Activated T-cell treated with anti-CD3 and anti-CD28 coated beads, Interleukin-2, amount 50 U/mL, for 72 hours (primary cell): ENCODE data around the gene ITIH1. TPM values are rescaled to one million over a fixed set of nuclear protein-coding genes. Genes with fewer than 3 reads are reported as not detected.

Source experiments
- ATAC-seq, 2 donors: fragments of 150-1000 bp; cut with Tn5 transposase; replicated peaks in 1 of 2; 2 replicates each; pipeline ENCODE4 v1.10.0; 2021; ENCODE audit warnings: moderate library complexity in 2 of 2, mild to moderate bottlenecking in 1 of 2
- DNase-seq, 2 donors: peaks; one replicate each; pipeline ENCODE4 v3.0.0; 2021 to 2022; ENCODE audit warnings: mixed read lengths in 1 of 2
- H3K27ac Mint-ChIP-seq: one replicate; pipeline ENCODE4 v1.8.0; 2022; ENCODE audit warnings: mild to moderate bottlenecking, moderate library complexity, mixed read lengths
- H3K27me3 Mint-ChIP-seq: one replicate; pipeline ENCODE4 v1.8.0; 2022; ENCODE audit warnings: low read depth, mixed read lengths
- H3K36me3 Mint-ChIP-seq, 2 donors: one replicate each; pipeline ENCODE4 v1.8.0; 2022; ENCODE audit warnings: mixed read lengths in 2 of 2, mild to moderate bottlenecking in 1 of 2; ENCODE audit not compliant: insufficient read depth in 2 of 2
- H3K4me1 Mint-ChIP-seq: one replicate; pipeline ENCODE4 v1.8.0; 2022; ENCODE audit warnings: low read depth, mixed read lengths
- H3K4me3 Mint-ChIP-seq, 2 donors: one replicate each; pipeline ENCODE4 v1.8.0; 2022; ENCODE audit warnings: mild to moderate bottlenecking in 2 of 2, mixed read lengths in 2 of 2, moderate library complexity in 2 of 2
- H3K9me3 Mint-ChIP-seq, 2 donors: one replicate each; pipeline ENCODE4 v1.8.0; 2022; ENCODE audit warnings: mixed read lengths in 2 of 2
- total RNA-seq, 2 donors: library from RNA; stranded (reverse); gene quantifications; one replicate each; pipeline ENCODE4 v1.2.3, GENCODE V29; 2022

ITIH1 gene
- total RNA-seq, 2 donors from 2014 or later: not detected

GRCh38 chr3:52836471-52836845 is 59.1 kb downstream of the ITIH1 start:
- Mint-ChIP-seq H3K9me3 (no peaks in the 10 kb centered on the region), H3K27me3 (no peaks in the 10 kb centered on the region), H3K36me3 (peaks cover 0 to 2% of the 10 kb centered on the region in 2 donors), H3K4me1 (peaks cover 14% of the 10 kb centered on the region), H3K27ac (no peak overlapping the region), H3K4me3 (no peak overlapping the region)
- no peak for DNase-seq
- ATAC-seq: no peak

- Mint-ChIP-seq H3K4me3 (no peak overlapping the region), H3K9me3 (no peaks in the 10 kb centered on the region), H3K36me3 (peaks cover 0 to 2% of the 10 kb centered on the region in 2 donors), H3K4me1 (peaks cover 13% of the 10 kb centered on the region), H3K27ac (no peak overlapping the region), H3K27me3 (no peaks in the 10 kb centered on the region)
- ATAC-seq: no peak
- no peak for DNase-seq
Observed at GRCh38 chr3:52836986-52837385, 59.6 kb downstream of the ITIH1 start.

- peak in 1 of 2 donors; percentile 18 for DNase-seq
- Mint-ChIP-seq H3K27ac (no peak overlapping the region), H3K27me3 (no peaks in the 10 kb centered on the region), H3K4me3 (no peak overlapping the region), H3K36me3 (peaks cover 0 to 2% of the 10 kb centered on the region in 2 donors), H3K4me1 (peaks cover 13% of the 10 kb centered on the region), H3K9me3 (no peaks in the 10 kb centered on the region)
- peak; percentile 41 to 63 for ATAC-seq
Observed at GRCh38 chr3:52838561-52839267, 61.3 kb downstream of the ITIH1 start.

- DNase-seq: no peak
- Mint-ChIP-seq H3K9me3 (no peaks in the 10 kb centered on the region), H3K27me3 (no peaks in the 10 kb centered on the region), H3K27ac (no peak overlapping the region), H3K4me3 (no peak overlapping the region), H3K36me3 (peaks cover 0 to 2% of the 10 kb centered on the region in 2 donors), H3K4me1 (peaks cover 13% of the 10 kb centered on the region)
- ATAC-seq: no peak
Observed at GRCh38 chr3:52839268-52839575, 61.8 kb downstream of the ITIH1 start.

- H3K4me3 Mint-ChIP-seq: no peak overlapping the region
- peaks cover 0 to 2% of the 10 kb centered on the region in 2 donors for H3K36me3 Mint-ChIP-seq
- H3K27ac Mint-ChIP-seq: no peak overlapping the region
- peaks cover 13% of the 10 kb centered on the region for H3K4me1 Mint-ChIP-seq
- no peak for DNase-seq
- ATAC-seq: peak in 1 of 2 donors; percentile 35
- no peaks in the 10 kb centered on the region for H3K27me3 Mint-ChIP-seq
- H3K9me3 Mint-ChIP-seq: no peaks in the 10 kb centered on the region
Observed at GRCh38 chr3:52839892-52840545, 62.6 kb downstream of the ITIH1 start.

- DNase-seq (no peak), ATAC-seq (peak; percentile 20 to 35)
- H3K36me3 Mint-ChIP-seq: peaks cover 0 to 2% of the 10 kb centered on the region in 2 donors
- no peak overlapping the region for H3K4me3 Mint-ChIP-seq
- H3K27ac Mint-ChIP-seq: no peak overlapping the region
- peaks cover 13% of the 10 kb centered on the region for H3K4me1 Mint-ChIP-seq
- no peaks in the 10 kb centered on the region for H3K27me3 Mint-ChIP-seq
- H3K9me3 Mint-ChIP-seq: no peaks in the 10 kb centered on the region
Observed at GRCh38 chr3:52841211-52841980, 64.0 kb downstream of the ITIH1 start.

Other genes starting within 250 kb of the ITIH1 start
- gene NT5DC2, start 243.7 kb upstream of the ITIH1 start, total RNA-seq: 10 to 100 TPM; 23.5 to 24.3 TPM
- gene UQCC5, start 241.0 kb upstream of the ITIH1 start, total RNA-seq: 1 to 10 TPM; 7.4 to 8.9 TPM
- gene PBRM1, start 91.7 kb upstream of the ITIH1 start, total RNA-seq: 10 to 100 TPM; 66.2 to 66.7 TPM
- gene GNL3, start 91.6 kb upstream of the ITIH1 start, total RNA-seq: 100 to 1,000 TPM; 131 to 158 TPM
- gene GLT8D1, start 71.8 kb upstream of the ITIH1 start, total RNA-seq: 10 to 100 TPM; 37.8 to 38.3 TPM
- 100 to 1,000 TPM; 100 to 111 TPM for gene SPCS1, start 71.5 kb upstream of the ITIH1 start, total RNA-seq
- 10 to 100 TPM; 15.9 to 25.6 TPM for gene NEK4, start 6.7 kb upstream of the ITIH1 start, total RNA-seq
- gene ITIH3, start 17.2 kb downstream of the ITIH1 start, total RNA-seq: not detected
- gene ITIH4, start 53.1 kb downstream of the ITIH1 start, total RNA-seq: 10 to 100 TPM; 21.8 to 24.5 TPM
- gene MUSTN1, start 57.4 kb downstream of the ITIH1 start, total RNA-seq: 1 to 10 TPM; 1.3 TPM
- gene STIMATE, start 119.9 kb downstream of the ITIH1 start, total RNA-seq: 10 to 100 TPM; 34.4 to 40.8 TPM